DMS153 treated with DMSO at 0.1 percent for 48 hours (cell line): ENCODE data around the gene KNTC1.
"Not testable (repeated sequence)": the region's sequence is repeated elsewhere in the genome, so short reads cannot be mapped to it uniquely, and the experiment has no call there.

Source experiments
- DNase-seq: peaks from one replicate; lab custom pipeline; 2025; ENCODE audit not compliant: unreplicated experiment; lab: John Stamatoyannopoulos, UW

Gene KNTC1

DNA sequence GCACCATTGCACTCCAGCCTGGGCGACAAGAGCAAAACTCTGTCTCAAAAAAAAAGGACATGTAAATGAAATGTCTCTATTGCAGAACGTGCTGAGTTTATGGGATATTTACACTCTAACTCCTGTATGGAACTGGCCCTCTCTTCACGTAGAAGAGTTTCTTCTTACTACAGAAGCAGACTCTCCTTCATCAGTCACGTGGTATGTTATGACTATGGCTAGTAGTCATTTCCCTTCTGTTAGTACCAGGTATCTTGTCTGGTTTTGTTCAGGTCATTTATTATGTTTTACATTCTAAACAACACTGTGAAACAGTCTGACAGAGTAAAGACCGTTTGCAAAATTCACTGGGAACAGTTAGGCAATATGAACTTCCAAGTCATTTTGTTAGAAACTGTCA, 20.3 kb downstream of the KNTC1 start:
- DNase-seq: no peak

DNA sequence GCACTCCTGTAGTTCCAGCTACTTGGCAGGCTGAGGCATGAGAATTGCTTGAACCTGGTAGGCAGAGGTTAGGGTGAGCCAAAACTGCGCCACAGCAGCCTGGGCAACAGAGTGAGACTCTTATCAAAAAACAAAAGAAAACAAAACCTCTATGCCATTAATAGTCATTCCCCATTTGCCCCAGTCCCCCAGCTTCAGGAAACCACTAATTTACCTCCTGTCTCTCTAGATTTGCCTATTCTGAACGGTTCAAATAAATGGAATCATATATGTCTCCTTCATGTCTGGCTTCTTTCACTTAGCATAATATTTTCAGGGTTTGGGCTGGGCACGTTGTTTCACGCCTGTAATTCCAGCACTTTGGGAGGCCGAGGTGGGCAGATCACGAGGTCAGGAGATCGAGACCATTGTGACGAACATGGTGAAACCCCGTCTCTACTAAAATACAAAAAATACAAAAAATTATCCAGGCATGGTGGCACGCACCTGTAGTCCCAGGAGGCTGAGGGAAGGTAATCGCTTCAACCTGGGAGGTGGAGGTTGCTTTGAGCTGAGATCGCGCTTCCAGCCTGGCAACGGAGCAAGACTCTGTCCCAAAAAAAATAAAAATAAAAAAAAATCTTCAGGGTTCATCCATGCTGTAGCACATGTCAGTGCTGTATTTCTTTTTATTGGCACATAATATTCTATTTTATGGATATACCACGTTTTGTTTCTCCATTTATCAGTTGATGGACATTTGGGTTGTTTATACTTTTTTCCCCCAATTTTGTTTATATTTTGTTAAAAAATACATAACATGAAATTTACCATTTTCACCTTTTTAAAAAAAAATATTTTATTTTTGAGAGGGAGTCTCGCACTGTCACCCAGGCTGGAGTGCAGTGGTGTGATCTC, 31.9 kb downstream of the KNTC1 start:
- no peak for DNase-seq

DNA sequence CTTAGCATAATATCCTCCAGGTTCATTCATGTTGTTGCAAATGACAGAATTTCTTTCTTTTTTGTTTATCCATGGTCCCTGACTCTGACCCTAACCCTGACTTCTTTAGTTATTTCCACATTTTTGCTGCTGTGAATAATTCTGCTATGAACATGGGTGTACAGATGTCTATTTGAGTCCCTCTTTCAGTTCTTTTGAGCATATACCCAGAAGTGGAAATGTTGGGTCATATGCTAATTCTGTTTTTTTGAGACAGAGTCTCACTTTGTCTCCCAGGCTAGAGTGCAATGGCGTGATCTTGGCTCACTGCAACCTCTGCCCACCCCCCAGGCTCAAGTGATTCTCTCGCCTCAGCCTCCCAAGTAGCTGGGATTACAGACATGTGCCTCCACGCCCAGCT, 33.1 kb downstream of the KNTC1 start:
- no peak for DNase-seq

DNA sequence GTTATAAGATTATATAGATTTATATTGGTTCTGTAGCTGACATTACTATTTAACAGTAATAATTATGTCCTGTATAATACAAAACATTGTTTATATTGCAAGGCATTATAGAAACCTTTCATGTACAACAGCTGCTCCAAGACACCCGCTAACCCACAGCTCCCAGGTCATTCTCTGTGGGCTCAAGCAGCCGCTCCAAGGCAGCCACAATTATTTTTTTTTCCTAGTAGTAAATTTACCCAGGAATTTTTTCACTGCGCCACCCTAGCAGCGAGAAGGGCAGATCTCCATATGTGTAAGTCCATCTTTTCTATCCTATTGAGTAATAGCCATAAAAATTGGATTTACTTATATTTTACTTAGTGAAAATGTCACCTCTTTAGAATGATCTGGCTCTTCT, 36.3 kb downstream of the KNTC1 start:
- DNase-seq: no peak

DNA sequence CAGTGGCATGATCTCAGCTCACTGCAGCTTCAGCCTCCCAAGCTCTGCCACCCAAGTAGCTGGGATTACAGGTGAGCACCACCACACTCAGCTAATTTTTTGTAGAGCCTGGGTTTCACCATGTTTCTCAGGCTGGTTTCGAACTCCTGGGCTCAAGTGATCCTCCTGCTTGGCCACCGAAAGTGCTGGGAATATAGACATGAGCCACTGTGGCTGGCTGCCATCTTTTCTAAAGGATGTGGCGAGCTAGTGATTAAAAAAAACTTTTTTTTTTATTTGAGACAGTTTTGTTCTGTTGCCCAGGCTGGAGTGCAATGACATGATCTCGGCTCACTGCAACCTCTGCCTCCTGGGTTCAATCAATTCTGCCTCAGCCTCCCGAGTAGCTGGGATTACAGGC, 39.8 kb downstream of the KNTC1 start:
- DNase-seq: not testable (repeated sequence)

DNA sequence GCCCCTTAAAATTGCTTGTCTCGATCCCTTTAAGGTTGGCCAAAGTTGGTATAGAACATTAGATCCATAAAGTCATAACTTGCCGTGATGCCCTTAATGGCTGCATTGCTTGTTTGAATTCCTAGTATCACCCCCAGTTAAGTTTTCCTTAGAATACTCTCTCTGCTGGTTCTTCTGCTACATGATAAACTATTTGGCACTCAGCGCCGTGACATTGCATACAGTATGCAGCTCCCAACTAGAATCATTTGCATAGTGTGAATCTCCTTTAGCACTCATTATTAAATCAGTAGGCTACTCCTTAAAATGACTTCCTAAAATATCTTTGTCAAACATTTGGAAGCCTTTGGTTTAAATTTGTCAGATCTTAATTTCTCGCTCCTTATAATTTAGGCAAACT, 42.2 kb downstream of the KNTC1 start:
- no peak for DNase-seq

DNA sequence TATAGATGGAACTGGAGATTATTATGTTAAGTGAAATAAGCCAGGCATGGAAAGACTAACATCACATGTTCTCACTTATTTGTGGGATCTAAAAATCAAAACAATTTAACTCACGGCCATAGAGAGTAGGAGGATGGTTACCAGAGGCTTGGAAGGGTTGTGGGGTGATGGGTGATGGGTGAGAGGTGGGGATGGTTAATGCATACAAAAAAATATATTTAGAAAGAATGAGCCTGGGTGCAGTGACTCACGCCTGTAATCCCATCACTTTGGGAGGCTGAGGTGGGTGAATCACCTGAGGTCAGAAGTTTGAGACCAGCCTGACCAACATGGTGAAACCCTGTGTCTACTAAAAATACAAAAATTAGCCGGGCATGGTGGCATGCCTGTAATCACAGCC, 43.0 kb downstream of the KNTC1 start:
- not testable (repeated sequence) for DNase-seq

DNA sequence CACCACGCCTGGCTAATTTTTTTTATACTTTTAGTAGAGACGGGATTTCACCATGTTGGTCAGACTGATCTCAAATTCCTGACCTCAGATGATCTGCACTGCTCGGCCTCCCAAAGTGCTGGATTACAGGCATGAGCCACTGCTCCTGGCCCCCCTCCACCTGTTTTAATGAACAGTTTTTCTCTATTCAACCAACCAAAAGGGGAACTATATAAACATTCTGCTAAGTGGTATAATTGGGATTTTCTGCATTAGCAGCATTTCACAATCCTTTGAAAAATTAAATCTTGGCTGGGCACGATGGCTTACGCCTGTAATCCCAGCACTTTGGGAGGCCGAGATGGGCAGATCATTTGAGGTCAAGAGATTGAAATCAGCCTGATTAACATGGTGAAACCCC, 44.8 kb downstream of the KNTC1 start:
- DNase-seq: no peak

DNA sequence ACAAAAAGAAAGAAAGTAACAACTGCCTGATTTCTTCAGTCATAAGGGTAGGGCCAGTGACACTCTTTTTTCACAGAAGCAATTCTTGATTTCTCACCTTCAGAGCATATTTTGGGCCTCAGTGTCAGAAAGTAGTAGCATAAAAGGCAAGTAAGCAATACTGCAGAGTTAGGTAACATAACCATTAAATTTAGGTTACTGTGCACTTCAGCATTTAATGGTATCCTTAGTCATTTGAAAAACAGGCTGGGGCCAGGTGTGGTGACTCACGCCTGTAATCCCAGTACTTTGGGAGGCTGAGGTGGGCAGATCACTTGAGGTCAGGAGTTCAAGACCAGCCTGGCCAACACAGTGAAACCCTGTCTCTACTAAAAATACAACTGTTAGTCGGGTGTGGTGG, 56.2 kb downstream of the KNTC1 start:
- DNase-seq: not testable (repeated sequence)

DNA sequence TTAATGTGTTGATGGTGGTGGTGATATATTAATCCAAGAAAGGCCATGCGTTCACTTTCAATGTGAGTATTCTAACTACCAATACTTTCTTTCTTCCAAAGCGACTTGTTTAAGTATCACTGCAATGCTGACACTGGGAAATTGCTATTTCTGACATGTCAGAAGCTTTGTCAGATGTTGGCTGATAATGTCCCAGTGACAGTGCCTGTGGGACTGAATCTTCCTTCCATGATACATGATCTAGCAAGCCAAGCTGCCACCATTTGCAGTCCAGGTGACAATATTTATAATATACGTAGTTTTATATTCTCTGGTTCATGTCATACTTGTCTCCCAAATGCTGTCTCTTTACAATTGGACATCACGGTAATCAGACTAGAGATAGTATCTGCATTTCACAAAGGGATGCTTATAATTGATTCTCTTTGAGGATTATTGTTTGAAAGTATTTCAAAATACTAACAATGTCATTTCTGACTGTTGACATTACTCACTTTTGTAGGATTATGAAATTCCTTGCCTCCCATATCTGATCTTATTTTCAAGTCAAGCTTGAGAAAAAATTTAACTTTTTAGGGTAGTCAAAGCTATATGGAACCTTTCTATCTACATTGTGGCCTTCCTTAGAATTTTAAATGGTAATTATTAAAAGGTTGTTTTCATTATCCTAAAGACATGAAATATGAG, 57.3 kb downstream of the KNTC1 start:
- no peak for DNase-seq

DNA sequence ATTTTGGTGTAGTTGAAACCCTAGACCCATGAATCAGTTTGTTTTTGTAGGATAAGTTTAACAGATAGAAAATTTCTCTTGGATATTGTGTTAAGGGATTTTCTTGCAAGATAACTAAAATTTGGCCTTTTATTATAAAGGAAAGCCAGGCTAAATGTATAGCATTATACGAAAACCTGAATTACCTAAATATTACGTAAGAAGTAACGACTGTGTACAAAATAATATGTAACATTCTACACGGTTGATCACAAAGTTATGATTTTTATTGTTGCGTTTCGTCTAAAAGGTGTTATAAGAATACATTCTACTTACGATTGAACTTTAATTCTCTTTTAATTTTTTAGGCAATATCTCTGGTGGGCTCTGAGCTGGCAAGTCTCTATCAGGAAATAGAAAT, 63.9 kb downstream of the KNTC1 start:
- DNase-seq: no peak

DNA sequence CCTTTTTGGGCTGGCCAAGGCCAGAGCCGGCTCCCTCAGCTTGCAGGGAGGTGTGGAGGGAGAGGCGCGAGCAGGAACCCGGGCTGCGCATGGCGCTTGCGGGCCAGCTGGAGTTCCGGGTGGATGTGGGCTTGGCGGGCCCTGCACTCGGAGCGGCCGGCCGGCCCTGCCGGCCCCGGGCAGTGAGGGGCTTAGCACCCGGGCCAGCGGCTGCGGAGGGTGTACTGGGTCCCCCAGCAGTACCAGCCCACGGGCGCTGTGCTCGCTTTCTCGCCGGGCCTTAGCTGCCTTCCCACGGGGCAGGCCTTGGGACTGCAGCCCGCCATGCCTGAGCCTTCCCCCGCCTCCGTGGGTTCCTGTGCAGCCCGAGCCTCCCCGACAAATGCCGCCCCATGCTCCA, 64.9 kb downstream of the KNTC1 start:
- not testable (repeated sequence) for DNase-seq

DNA sequence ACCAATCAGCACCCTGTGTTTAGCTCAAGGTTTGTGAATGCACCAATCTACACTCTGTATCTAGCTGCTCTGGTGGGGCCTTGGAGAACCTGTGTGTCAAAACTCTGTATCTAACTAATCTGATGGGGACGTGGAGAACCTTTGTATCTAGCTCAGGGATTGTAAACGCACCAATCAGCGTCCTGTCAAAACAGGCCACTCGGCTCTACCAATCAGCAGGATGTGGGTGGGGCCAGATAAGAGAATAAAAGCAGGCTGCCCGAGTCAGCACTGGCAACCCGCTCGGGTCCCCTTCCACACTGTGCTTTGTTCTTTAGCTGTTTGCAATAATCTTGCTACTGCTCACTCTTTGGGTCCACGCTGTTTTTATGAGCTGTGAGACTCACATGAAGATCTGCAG, 65.5 kb downstream of the KNTC1 start:
- DNase-seq: not testable (repeated sequence)

DNA sequence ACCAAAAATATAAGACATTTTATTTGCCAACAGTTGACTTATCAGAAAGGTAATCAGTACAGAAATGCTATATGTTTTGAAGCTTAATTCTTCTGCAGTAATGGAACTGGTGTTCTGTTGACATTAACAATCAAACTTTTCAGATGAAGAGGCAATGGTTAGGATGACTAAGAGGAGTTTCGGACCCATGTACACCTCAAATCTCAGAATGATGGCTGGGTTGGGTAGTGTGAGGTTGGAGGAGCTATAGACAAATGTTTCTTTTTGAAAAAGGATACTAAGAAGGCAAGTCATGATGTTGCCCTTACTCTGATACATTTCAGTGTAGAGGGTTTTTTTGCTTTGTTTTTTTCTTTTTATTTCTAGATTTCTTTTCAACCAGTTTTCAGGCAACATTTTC, 66.9 kb downstream of the KNTC1 start:
- no peak for DNase-seq

DNA sequence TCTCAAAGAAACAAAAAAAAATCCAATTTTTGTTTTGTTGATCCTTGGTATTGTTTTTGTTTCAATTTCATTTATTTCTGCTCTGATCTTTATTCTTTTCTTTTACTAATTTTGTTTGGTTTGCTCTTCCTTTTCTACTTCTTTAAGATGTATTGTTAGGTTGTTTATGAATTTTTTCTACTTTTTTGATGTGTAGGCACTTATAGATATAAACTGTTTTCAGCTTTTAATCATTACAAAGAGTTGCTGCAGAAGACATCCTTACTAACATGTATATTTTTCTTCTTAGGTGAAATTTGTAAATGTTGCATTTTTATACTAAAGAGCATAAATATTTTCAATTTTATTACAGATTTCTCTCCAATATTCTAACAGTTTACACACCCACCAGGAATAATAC, 69.8 kb downstream of the KNTC1 start:
- DNase-seq: no peak

DNA sequence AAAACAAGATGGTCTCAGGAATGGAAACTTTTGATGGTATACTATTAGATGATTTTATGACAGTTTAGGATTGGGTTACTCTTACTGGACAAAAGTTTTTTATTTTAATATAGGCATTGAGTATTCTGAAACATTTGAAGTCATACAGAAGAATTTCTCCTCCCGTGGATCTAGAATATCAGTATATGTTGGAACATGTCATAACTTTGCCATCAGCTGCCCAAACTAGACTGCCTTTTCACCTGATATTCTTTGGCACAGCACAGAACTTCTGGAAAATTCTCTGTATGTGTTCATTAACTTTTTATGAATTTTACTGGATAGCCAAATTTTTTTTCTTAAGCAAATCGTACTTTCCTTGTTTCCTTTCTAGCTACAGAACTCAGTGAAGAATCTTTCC, 75.4 kb downstream of the KNTC1 start:
- DNase-seq: no peak

DNA sequence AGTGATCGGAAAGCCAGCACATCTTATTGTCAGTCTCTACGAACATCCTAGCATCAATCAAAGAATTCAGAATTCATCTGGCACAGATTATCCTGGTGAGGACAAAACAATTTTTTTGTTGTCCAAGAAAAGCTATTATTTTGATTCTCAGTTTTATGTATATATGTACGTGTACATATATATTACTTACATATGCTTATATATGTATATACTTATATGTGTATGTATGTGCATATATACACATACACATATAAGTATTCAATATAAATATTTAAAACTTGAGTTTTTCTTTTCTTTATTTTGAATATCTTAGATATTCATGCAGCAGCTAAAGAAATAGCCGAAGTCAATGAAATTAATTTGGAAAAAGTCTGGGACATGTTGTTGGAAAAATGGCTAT, 77.9 kb downstream of the KNTC1 start:
- DNase-seq: no peak

DNA sequence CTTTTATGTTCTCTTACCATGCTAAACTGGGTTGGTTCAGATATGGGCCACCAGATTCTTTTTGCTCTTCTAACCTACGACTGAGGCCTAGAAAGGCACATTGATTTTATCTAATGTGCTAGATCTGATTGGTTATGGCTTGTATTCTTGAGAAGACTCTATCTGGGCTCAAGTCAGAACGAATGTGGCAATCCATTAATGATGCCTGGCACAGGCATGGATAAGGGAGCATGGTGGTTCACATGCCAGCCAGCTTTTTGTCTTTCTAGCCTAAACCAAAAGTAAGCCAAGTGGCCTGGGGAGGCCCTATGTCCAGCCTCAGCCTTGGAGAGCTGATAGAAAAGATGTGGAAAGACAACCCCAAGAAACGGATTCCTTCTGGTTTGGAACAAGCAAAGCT, 82.7 kb downstream of the KNTC1 start:
- no peak for DNase-seq

DNA sequence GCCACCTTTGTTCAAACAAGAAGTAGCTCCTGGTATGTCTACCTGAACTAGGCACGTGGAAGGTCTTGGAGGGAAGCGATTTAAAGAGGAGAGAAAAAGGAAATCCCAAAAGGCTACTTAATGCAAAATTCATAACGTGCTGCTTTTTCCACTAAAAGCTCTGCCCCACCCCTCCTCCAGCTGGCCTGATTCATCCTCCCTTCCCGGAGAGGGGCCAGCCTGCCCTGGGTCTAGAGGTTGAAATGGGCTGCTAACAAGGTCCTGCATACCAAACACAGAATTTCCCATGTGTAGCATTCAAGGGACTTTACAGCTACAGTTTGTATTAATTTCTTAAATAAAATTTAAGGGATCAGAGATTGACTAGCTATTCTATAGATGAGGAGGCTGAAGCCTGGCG, 83.2 kb downstream of the KNTC1 start:
- no peak for DNase-seq

DNA sequence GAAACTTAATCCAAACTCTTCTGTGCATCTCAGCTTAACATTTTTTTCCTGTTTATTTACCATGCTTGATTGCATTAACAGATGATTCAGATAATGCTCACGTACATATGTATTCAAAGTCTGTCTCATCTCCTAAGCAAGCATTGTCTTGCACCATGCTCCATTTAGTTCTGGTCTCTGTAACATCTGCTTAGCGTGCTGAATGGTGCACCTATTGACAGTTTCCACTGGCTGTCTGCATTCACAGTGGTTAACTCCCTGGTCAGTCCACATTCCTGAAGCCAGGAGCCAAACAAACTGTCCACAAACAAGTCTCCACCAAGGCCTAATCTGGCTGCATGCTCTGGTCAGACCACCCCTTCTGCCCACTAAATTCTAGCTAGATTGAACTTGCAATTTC, 83.9 kb downstream of the KNTC1 start:
- DNase-seq: no peak

DNA sequence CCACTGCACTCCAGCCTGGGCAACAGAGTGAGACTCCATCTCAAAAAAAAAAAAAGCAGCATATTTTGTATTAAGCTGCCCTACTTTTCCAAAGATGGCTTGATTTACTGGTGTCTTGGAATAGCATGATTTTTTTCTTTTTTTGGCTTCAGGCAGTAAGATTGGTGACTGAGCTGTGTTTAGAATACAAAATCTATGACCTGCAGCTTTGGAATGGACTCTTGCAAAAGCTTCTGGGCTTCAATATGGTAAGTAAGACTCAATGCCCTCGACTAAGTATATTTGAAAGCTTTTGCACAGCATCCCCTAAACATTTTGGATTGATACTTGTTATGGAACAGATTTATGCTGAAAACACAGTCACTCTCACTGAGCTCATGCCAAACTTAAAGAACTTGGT, 87.8 kb downstream of the KNTC1 start:
- no peak for DNase-seq

DNA sequence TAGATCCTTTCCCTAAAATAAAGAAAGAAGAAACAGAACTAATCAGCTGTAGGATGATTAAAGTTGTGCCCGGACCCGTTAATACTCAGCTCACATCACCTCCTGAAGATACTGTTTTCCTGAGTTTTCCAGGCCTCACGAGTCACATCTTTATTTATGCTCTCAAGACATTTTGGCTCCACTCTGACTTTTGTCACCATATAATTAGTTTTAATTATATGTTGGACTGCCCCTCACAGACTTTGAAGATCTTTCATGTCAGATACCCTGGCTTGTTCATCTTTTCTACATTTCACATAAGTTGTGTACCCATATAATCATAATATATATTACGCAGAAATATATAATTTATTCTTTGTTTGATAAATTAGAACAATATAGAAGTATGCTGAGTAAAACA, 88.7 kb downstream of the KNTC1 start:
- no peak for DNase-seq

DNA sequence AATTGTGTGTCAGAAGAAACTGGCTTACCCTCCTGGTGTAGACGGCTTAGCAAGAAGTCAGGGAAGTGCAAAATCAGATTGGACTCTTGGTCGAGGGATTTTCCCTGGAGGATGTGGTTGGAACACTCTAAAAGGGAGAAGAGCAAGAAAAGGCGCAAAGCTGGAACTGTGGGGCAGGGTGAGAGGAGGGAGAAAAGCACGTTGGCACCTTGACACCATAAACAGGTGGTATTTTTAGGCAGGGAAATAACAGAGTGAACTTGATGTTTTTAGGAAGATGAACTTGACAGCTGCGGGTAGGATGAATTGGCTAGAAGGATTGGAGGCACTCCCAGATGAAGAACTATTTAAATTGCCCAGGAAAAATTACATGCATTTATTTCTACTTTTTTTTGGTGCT, 108.4 kb downstream of the KNTC1 start:
- no peak for DNase-seq
